Fibroblast of lung (primary cell): ENCODE data around the gene FAM153A.
"Not testable (repeated sequence)": the region's sequence is repeated elsewhere in the genome, so short reads cannot be mapped to it uniquely, and the experiment has no call there.

Source experiments
- CTCF ChIP-seq, 2 donors: IDR thresholded peaks in 1 of 2; conservative IDR thresholded peaks in 1 of 2; 1 replicate in 1 of 2; 2 replicates in 1 of 2; pipeline ENCODE4 v1.5.1; 2011 to 2012; ENCODE audit warnings: low read length in 2 of 2, control low read depth in 1 of 2, inconsistent platforms in 1 of 2, low read depth in 1 of 2, mild to moderate bottlenecking in 1 of 2
- EZH2 ChIP-seq: IDR thresholded peaks from 2 replicates; pipeline ENCODE4 v1.5.1; 2012; ENCODE audit warnings: low read length, control low read depth, mild to moderate bottlenecking; ENCODE audit errors: missing control alignments

GRCh38 chr5:177782792-177783633 lies at the start of gene FAM153A:
- TF ChIP-seq CTCF (conservative IDR thresholded peaks at IDR 0.05 in 1 of 2, IDR thresholded peaks at IDR 0.05 in 1 of 2; ENCODE audit: low read depth in 1 of 2, low read length in 2 of 2); EZH2: not testable (repeated sequence)
